CD4-positive, alpha-beta T cell treated with Interleukin-17A for 1 hour (primary cell): ENCODE measurements around the gene SMAD4.
"Not testable (repeated sequence)": the region's sequence is repeated elsewhere in the genome, so short reads cannot be mapped to it uniquely, and the experiment has no call there.

Source experiments
- DNase-seq: peaks from one replicate; pipeline ENCODE4 v3.0.0-alpha.2; 2020

SMAD4 gene

GRCh38 chr18:51116996-51117395, 87.0 kb downstream of the SMAD4 start:
- not testable (repeated sequence) for DNase-seq

- not testable (repeated sequence) for DNase-seq
Measured at GRCh38 chr18:51119561-51119960, 89.5 kb downstream of the SMAD4 start.

- DNase-seq, result not testable (repeated sequence)
Measured at GRCh38 chr18:51119976-51120375, 90.0 kb downstream of the SMAD4 start.

GRCh38 chr18:51120809-51121596, 91.0 kb downstream of the SMAD4 start:
- DNase-seq, result no peak

GRCh38 chr18:51121597-51121857, 91.5 kb downstream of the SMAD4 start:
- DNase-seq, result no peak

GRCh38 chr18:51122266-51123045, 92.4 kb downstream of the SMAD4 start:
- DNase-seq, result no peak

- no peak for DNase-seq
Measured at GRCh38 chr18:51123046-51123395, 93.0 kb downstream of the SMAD4 start.

GRCh38 chr18:51123481-51123880, 93.5 kb downstream of the SMAD4 start:
- DNase-seq, result no peak

- no peak for DNase-seq
Measured at GRCh38 chr18:51123936-51124486, 94.0 kb downstream of the SMAD4 start.

- no peak for DNase-seq
Measured at GRCh38 chr18:51125976-51126375, 96.0 kb downstream of the SMAD4 start.

GRCh38 chr18:51127664-51128063, 97.7 kb downstream of the SMAD4 start:
- DNase-seq, result no peak

- no peak for DNase-seq
Measured at GRCh38 chr18:51128533-51128932, 98.5 kb downstream of the SMAD4 start.

GRCh38 chr18:51132256-51132935, 102.4 kb downstream of the SMAD4 start:
- no peak for DNase-seq

GRCh38 chr18:51133580-51134160, 103.7 kb downstream of the SMAD4 start:
- DNase-seq, result no peak
